GM20000 (cell line): Measurements from ENCODE around the gene LCTL.

Experiments
- DNase-seq: peaks from one replicate; pipeline ENCODE4 v3.0.0; 2012; ENCODE audit warnings: low spot score
- TF ChIP-seq, protein P1 (sequence below): IDR thresholded peaks from 2 replicates; pipeline ENCODE4 v1.5.1; 2012; ENCODE audit warnings: mild to moderate bottlenecking, control low read depth; ENCODE audit errors: extremely low read depth, missing control alignments

Gene LCTL, protein sequence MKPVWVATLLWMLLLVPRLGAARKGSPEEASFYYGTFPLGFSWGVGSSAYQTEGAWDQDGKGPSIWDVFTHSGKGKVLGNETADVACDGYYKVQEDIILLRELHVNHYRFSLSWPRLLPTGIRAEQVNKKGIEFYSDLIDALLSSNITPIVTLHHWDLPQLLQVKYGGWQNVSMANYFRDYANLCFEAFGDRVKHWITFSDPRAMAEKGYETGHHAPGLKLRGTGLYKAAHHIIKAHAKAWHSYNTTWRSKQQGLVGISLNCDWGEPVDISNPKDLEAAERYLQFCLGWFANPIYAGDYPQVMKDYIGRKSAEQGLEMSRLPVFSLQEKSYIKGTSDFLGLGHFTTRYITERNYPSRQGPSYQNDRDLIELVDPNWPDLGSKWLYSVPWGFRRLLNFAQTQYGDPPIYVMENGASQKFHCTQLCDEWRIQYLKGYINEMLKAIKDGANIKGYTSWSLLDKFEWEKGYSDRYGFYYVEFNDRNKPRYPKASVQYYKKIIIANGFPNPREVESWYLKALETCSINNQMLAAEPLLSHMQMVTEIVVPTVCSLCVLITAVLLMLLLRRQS

DNA sequence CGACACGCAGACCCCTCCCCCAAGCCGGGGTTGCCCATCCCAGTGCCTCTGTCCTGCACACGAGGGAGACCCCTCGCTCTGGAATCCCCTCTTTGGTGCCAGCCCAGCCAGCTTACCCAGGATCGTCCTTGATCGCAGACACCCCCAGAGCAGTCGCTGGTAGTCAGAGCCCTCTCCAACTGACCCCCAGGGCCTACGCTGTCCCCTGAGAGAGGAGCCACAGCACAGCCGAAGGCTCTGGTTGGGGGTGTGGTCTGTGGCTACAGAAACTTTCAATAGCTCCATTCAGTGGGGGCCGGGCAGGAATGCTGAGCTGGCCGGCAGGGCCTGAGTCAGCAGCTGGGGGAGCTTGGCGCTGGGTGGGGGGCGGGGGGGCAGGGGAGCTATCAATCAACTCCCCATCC, at the start of gene LCTL:
Gene LCTL (minus strand): TSS at position 258 of the 404 bp plus-strand sequence. CDS start 633 bp downstream, outside the sequence.
- TF ChIP-seq, protein P1, sequence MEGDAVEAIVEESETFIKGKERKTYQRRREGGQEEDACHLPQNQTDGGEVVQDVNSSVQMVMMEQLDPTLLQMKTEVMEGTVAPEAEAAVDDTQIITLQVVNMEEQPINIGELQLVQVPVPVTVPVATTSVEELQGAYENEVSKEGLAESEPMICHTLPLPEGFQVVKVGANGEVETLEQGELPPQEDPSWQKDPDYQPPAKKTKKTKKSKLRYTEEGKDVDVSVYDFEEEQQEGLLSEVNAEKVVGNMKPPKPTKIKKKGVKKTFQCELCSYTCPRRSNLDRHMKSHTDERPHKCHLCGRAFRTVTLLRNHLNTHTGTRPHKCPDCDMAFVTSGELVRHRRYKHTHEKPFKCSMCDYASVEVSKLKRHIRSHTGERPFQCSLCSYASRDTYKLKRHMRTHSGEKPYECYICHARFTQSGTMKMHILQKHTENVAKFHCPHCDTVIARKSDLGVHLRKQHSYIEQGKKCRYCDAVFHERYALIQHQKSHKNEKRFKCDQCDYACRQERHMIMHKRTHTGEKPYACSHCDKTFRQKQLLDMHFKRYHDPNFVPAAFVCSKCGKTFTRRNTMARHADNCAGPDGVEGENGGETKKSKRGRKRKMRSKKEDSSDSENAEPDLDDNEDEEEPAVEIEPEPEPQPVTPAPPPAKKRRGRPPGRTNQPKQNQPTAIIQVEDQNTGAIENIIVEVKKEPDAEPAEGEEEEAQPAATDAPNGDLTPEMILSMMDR = no peak
- DNase-seq = no peak

DNA sequence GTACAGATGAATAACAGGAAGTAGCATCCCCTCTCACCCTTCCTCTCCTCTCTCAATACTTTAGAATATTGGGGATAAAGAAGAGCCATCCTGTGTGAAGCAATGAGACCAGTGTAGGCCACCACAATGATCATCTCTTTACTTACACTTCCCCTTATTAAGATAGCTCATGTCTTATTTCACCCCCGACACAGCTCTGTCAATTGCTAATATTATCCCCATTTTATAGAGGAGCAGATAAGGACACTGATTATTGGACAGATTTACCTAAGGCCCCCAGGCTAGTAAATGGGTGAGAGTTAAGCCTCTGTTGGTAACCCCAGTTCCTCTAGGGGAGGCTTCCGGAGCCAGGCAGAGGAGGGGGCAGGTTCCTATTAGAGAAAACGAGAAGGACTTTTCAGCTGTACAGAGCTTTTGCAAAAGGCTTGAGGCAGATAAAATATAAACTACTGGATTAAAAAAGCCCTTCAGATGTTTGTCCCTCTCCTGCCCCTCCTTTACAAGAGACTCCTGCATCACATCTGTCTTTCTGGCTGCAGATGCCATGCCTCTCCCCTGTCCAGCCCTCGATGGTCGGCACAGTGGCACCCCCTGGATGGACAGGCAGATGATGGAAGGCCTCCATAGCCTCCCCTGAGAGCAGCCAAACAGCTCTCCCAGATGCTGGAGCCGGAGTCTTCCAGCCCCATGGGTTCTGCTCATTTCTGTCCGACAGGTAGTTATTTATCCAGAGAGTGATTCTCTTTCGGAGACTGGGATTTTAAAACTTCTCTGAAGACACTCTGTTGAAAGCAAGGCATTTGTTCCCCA, 49.4 kb upstream of the LCTL start:
- no peak for DNase-seq
- TF ChIP-seq, protein P1 = no peak

DNA sequence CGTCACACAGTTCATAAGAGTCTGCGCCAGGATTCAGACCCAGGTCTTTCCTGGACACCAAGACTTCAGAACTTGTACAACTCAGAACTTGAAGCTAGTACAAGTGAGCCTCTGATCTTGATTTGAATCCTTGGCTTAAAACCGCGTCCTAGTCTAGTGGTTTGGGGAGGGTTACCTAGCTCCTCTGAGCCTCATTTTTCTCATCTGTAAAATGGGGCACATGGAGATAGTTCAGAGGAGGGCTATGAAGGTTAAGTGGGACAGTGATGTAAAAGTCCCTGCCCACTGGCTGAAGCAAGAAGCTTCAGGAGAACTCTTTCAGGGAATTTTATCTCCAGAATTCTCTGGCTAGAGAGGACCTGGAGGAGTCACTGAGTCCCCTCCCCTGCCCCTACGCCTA, 48.7 kb upstream of the LCTL start:
- DNase-seq = no peak
- TF ChIP-seq, protein P1 = no peak

DNA sequence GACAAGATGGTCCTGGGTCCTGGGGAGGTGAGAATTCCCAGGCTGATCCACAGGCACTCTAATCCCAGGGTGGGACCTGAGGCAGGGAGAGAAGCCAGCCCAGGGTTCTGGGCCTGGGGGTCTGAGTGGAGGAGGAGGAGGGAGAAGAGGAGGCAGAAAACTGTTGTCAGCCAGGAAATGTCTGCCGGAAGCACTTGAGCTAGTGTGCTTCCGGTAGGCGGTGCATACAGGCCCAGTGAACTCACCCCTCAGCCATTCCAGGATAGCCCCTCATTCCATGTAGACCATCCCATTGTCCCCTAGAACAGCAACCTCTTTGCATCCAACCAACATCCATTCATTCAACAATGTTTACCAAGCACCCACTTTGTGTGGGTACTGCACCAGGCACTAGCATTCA, 47.9 kb upstream of the LCTL start:
- TF ChIP-seq, protein P1 = no peak
- DNase-seq = no peak

DNA sequence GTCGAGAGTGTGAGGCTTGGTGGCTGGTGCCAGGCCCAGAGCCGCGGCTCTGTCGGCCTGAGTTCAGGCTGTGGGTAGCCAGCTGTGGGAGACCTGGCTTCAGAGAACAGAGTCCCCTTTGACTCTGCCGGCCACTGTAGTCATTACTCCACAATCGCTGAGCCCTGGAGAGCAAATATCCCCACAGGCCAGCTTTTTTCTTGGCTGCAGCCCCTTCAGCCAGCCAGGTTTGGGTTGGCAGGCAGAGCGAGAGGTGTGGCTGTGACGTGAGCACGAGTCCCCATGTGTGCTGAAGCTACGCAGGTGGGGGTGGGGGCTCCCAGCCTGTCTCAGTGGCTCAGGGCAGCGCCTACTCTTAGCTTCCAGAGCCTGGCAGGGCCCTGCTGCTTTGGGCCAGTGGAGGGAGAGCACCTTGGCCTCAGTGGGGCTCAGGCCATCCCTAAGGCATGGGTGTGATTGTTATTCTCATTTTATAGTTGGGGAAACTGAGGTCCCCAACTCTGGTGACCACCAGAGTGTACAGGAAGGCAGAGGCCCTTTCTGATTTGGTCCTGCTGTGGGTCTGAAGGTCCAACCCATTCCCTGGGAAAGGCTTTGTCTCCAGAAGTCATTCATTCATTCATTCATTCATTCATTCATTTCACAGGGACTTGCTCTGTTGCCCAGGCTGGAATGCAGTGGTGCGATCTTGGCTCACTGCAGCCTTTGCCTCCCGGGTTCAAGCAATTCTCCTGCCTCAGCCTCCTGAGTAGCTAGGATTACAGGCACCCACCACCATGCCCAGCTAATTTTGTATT, 45.7 kb upstream of the LCTL start:
- TF ChIP-seq, protein P1 = no peak
- no peak for DNase-seq

DNA sequence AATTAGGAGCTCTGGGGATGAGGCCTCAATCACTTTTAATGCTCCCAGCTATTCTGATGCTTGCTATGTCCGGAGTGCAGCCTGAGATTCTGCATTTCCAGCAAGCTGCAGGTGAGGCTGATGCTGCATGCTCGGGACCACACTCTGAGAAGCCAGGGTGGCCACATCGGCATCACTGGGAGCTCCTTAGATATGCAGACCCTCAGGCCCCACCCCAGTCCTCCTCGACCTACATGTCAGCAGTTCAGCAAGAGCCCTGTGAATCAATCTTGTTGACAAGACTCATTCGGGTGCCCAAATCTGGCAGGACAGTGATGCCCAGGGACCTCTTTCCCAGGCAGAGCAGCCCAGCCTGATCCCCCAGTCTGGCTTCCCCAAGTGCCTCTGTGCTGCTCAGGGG, 44.1 kb upstream of the LCTL start:
- TF ChIP-seq, protein P1 = no peak
- DNase-seq = no peak
